Stimulated activated CD4-positive, alpha-beta T cell treated with anti-CD3 and anti-CD28 coated beads, Interleukin-2, amount 100 ng/mL, for 4 hours (primary cell): ENCODE results near the gene PIRT.
"Not testable (repeated sequence)": the region's sequence is repeated elsewhere in the genome, so short reads cannot be mapped to it uniquely, and the experiment has no call there.

Experiments
- DNase-seq: peaks from one replicate; pipeline ENCODE4 v3.0.0-alpha.2; 2020; ENCODE audit warnings: low read depth

PIRT gene

DNA sequence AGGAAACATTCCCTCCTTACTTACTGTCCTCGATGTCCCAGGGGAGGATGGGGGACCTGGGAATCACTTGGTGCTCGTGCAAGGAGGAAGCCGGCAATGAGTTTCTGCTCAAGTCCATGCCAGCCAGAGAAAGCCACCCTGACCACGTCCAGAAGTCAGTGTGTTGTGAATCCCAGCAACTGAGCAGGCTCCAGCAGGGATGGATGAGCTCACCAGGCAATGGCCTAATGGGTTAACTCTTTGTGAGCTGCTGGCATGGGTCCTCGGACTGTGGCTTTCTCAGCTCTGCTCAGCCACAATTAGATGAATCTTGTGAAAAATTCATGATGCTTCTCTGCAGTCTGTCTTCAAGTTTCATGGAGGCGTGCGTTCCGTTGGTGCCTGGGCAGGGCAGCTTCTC, at the start of gene PIRT:
TSS of gene PIRT (minus strand) at position 167 of the 400 bp plus-strand sequence. CDS start 12,442 bp downstream, outside the sequence.
- no peak for DNase-seq

DNA sequence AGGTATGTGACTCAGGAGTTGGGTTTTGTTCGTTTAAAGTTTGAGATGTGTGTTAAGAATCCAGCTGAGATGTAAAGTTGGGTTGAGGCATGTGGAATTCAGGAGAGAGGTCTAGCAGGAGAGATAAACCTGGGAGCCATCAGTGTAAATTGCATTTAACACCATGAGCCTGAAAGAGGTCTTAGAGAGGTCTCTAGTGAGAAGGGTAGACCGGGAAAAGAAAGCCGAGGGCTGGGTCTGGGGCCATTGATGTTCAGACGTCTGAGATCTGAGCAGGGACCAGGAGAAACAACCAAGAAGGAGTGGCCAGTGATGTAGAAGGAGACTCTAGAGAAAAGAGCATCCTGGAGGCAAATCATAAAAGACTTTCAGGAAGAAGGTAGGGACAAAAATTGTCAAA, 44.1 kb upstream of the PIRT start:
- no peak for DNase-seq

DNA sequence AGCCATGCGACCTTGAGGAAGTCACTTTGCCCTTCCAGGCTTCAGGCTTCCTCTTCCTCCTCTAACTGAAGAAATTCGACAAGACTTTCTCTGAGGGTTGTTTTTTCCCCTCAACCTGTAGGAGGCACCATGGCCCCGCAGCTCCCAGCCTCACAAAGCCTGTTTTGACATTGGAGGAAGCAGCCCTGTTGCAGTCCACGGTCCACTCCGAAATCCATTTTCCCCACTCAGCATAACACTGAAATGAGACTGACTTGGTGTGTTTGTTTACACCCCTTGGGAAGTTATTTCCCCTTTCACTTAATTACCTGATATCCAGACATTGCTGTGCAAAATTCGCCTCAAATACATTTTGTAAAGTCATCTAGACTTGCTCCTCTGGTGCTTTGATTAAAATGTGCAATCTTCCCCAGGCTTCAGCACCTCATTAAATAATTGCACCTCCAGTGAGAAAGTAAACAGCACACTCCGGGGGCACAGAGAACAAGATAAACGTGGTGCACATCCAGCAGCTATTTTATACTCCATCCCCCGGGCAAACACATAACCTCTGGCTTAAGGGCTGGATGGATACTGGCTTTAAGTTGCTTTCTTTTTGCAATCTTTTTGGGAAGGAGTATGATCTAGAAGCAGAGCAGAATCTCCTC, 41.4 kb upstream of the PIRT start:
- DNase-seq: no peak

DNA sequence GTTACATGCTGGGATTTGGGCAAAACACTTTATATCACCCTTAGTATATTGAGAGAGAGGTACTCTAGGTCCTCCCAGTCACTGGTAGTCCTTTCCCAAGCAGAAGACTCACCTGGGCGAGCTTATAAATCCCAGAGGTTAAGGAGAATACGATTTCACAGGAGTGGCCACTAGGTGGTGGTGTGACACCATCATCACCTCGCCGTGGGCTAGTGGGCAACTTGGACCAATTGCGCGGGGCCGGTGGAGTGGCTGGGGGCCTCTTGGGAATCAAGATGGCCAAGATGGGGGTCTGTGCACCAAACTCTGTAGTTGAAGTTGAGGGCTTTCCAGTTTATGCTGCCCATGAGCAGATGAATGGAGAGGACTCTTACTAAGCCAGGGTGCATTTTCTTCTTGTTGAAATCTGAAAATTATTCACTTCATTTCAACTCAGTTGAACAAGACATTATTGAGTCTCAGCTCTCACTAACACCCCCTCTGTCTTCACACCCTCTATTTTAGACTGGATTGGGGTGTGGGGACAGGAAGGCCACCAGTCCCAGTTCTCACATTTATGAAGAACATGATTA, 38.2 kb upstream of the PIRT start:
- DNase-seq: no peak

GRCh38 chr17:10875430-10875851, 37.6 kb upstream of the PIRT start:
- DNase-seq: no peak

GRCh38 chr17:10871914-10872313, 34.0 kb upstream of the PIRT start:
- no peak for DNase-seq

DNA sequence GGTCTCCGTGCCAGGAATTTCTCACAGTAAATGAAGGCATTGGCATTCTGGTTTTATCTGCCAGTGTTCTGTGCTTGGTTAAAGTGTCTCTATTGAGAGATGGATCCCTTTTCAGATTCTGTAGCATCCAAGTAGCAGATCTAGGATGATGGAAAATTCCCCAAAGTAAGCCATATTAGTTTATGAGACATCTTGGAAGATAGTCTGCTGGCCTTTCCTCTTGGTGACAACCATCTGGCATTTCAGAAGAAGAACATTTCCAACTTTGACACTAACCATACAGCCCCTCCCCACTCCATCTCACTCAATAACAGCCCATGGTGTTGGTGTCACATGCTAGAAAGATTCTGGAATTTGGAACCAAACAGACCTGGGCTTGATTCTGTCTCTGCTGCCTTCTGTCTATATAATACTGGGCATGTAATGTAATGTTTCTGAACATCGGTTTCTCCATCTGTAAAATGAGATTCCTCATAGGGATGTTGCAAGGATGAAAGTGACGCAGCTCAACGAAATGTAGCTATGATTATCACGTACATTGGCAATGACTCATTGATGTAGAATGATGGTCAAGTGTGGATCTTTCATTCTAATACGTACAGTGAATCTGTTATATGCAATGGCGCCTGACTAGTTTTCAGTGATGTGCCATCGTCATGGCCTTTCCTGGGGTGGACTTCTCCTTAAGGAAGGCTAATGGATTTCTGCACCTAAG, 32.6 kb upstream of the PIRT start:
- DNase-seq: no peak

GRCh38 chr17:10868744-10869143, 30.9 kb upstream of the PIRT start:
- DNase-seq: not testable (repeated sequence)

- DNase-seq: no peak
These were observed 21.2 kb upstream of the PIRT start for GRCh38 chr17:10859051-10859450.

GRCh38 chr17:10857976-10858375, 20.1 kb upstream of the PIRT start:
- no peak for DNase-seq

GRCh38 chr17:10846636-10847035, 8.7 kb upstream of the PIRT start:
- not testable (repeated sequence) for DNase-seq

- no peak for DNase-seq
These were observed 7.5 kb upstream of the PIRT start for GRCh38 chr17:10845388-10845751.

DNA sequence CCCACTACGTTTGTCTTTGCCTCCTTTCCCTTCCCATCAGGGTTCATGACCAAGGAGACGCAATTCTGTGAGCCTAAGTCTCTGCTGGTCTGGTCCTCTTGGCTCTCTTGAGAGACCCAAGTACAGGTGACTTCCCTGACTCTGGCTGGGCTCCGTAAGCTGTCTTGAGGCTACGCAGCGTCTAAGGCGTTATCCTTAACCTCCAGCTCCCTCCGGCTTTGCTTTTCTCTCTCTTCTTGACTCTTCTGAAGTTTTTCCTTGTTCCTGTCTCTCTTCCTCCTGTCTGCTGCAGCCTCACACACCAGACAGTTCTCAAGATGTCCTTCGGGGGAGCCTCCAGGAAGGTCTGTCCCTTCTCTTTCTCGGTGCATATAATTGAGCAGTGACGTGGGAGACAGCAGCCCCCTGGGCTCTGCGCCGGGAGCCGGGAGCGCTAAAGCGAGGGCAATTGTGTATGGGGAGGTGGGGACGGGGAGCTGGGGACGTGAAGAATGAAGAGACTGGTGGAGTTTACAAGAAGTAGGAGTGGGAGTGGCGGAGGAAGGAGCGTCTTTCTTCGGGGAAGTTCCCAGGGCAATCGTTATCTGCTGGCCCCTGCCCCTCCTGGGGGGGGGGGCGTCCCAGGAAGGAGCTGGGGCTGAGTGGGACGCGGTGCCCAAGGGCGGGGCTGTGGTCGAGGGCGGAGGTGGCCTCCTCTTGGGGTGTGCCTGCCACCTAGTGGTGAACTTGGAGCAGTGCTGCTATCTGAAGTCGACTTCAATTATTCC, 6.9 kb upstream of the PIRT start:
- peak; percentile 71 for DNase-seq

DNA sequence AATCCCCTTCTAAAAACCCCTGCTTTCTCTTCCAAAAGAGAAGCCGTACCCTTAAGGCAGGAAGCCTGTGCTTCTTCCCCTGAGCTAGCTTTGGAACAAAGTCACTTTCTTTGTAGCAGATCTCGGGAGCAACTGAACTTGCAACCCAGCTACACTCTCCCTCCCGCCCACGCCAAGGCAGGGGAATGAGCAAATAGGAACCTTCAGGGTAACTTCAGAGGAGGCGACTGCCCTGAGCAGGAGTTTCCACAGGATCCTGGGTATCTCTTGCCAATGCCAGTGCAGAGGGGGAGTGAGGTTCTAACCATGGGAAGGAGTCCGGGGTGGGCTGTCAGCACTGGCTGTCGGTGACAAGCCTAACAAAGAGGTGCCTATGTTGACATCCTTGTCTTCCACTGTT, 5.9 kb upstream of the PIRT start:
- DNase-seq: no peak

- no peak for DNase-seq
These were observed 4.8 kb upstream of the PIRT start for GRCh38 chr17:10842658-10843057.

GRCh38 chr17:10838682-10839081, 795 bp upstream of the PIRT start:
- no peak for DNase-seq

DNA sequence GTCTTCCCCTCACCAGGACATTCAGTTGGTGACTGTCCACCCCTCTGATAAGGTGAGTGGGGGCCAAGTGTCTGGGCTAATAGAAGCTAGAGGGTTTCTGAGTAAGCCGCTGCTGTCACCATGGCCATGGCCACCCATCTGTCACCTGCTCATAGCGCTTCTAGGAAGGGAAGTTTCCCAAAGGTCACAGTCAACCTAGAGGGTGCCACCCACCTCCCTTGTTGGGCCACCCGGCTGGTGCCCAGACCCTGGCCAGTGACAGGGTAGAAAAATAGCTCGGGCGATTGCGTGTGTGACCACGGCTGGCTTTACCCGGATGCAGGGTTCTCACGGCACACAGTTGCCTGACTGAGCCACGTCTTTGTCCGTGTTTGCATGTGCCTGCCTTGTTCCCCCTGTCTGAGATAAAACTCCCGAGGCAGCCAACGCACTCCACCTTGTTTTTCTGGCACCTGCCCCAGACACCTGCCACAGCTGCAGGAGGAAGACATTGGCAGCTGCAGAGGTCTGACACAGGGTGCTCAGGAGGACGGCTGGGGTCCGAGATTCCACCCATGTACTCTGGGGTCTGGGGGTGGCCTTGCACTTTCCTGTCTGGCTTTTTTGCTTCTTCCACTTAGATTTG, 809 bp downstream of the PIRT start:
- no peak for DNase-seq

DNA sequence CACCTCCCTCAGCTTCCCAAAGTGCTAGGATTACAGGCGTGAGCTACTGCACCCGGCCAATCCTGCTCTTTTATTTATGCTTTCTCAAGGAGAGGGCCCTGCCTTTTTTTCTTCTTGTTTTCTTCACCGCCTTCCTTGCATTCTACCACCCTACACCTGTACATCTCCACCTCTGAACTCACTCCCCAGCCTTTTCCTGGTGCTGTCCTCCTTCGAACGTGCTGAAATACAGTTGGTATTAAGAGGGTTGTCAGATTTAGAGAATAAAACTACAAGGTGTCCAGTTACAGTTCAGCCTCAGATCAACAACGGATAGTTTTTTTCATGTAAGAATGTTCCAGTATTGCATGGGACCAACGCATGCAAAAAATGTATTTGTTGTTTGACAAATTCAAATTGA, 1.7 kb downstream of the PIRT start:
- no peak for DNase-seq

DNA sequence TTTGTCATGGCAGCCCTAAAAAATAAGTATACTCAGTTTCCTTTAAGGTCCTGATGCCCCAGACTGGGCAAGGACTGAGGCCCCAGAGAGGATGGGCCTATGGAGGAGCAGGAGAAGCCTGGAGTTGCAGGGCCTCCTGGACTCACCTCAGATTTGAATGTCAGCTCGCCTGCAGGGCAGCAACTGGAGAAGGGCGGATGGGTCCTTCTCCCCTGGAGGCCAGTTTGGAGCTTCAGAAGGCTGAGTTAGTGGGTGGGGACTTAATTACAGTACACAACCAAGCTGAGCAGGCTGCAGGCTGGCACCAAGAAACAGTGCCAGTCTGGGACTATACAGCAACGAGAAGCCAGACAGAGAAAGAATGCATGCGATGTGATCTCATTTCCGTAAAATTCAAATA, 6.2 kb downstream of the PIRT start:
- no peak for DNase-seq

DNA sequence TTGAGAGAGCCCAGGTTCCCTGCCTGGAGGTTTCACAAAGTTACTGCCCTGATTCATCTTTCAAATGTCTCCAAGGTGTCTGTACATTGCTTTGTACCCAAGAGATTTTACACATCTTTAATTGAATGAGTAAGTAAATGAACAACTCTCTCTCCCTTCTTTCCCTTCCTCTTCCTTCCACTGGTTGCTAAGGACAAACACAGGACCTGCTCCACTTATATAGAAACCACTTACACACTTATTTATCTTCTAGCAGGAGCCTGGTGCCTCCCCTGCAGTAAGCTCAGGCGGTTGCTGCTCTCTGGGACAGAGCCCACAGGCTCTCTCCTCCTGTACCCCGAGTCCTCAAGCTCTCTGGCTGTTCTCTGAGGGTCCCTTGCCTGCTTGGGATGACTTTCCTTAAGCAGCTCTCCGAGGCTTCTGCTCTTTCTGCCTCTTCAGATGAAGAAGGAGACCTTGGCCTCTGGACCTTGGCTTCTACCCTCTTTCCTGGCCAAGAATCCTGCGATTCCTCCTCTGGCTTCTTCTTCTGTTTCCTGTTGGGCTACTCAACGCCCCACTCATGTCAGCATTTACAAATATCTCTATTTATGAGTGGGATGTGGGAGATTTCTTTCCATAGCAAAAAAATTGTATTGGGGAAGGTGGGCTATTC, 9.9 kb downstream of the PIRT start:
- DNase-seq: no peak

DNA sequence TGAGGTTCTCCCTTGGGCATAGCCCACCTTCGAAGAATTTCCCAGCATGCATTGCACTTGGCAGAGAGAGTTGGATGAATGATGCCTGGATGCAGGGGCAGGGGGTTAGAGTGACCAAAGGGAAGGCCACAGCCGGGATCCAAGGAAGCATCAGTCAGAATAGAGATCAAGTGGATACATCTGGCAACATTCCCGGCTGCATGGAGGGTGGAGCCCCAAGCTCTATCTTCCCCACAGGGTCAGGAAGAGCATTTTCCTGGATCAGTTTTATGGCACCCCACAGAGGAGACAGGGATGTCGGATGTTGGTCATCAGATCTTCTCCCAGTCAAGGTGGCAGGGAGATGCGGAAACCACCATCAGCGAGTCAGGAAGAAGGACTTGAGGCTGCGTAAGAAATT, 13.0 kb downstream of the PIRT start:
- DNase-seq: no peak

GRCh38 chr17:10821770-10822169, 16.1 kb downstream of the PIRT start:
- no peak for DNase-seq
